NCI-H128 (cell line): ENCODE data around the gene SLC22A3.
"Not testable (repeated sequence)": the region's sequence is repeated elsewhere in the genome, so short reads cannot be mapped to it uniquely, and the experiment has no call there.

Source experiments
- DNase-seq: peaks from one replicate; lab custom pipeline; 2025; ENCODE audit not compliant: unreplicated experiment; lab: John Stamatoyannopoulos, UW

Gene SLC22A3

DNA sequence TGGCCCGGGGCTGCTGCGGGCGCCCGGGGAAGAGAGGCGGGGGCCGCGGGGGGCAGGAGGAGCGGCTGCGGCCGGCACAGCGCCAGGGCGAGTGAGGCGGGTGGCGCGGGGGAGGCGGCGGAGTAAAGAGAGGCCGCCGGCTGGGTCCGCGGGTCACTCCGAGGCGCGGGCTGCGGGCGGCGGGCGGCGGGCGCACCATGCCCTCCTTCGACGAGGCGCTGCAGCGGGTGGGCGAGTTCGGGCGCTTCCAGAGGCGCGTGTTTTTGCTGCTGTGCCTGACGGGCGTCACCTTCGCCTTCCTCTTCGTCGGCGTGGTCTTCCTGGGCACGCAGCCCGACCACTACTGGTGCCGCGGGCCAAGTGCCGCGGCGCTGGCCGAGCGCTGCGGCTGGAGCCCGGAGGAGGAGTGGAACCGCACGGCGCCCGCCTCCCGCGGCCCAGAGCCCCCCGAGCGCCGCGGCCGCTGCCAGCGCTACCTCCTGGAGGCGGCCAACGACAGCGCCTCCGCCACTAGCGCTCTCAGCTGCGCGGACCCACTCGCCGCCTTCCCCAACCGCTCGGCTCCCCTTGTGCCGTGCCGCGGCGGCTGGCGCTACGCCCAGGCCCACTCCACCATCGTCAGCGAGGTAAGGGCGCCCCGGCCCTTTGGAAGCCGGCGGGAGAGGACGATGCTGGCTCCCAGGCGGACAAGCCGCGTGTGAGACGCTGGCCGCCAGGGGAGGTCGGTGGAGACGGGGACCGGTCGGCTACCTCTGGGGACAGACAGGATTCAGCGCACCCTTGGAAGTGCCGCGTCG is at the start of gene SLC22A3:
TSS of gene SLC22A3 (plus strand) at position 156 of the 797 bp plus-strand sequence. CDS start at position 198, 42 bp downstream.
- no peak for DNase-seq

GRCh38 chr6:160299559-160299958 is 48.6 kb upstream of the SLC22A3 start:
- no peak for DNase-seq

DNA sequence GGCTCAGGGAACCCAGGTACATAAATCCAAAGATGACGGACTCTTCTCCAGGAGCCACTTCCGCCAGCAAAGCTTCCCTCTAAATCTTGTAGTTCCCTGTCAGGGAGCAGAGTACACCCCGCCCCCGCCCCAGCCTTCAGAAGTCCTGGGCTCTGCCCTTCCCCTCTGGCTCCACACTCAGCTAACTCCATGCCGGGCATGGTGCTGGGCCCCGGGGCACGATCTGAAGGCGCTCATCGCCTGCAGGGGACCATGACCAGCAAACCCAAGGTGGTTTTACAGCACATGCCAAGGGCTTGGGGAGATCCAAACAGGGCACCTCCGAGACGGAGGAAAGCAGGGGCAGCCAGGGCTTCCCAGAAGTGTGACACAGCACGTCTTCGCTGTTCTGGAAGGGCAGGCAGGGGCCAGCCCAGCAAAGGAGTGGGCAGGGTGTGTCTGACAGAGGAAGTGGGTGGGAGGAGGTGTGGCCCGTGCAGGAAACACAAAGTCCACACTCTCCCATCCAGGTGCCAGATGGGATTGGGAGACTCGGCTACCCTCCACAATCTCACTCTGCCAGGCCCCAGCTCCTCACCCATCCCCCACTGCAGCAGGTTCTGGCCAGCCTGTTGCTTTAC is 48.0 kb upstream of the SLC22A3 start:
- no peak for DNase-seq

DNA sequence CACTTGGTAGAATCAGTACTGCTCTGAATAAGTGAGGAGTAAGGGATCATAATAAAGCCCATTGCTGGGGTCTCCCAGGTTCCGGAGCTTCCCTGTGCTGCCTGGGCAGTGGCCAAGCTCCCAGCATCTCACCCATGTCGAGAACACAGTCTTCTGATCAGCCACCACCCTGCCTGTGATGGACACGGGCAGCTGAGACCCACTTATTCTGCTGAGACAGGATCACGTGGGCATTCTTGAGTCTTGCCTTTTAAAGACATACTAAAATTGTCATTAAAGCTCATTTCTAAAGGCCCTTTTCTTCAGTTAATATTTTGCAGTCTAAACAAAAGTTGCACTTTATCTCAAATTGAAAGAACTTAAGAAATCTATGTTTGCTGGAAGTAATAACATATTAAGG is 46.8 kb upstream of the SLC22A3 start:
- DNase-seq = no peak

DNA sequence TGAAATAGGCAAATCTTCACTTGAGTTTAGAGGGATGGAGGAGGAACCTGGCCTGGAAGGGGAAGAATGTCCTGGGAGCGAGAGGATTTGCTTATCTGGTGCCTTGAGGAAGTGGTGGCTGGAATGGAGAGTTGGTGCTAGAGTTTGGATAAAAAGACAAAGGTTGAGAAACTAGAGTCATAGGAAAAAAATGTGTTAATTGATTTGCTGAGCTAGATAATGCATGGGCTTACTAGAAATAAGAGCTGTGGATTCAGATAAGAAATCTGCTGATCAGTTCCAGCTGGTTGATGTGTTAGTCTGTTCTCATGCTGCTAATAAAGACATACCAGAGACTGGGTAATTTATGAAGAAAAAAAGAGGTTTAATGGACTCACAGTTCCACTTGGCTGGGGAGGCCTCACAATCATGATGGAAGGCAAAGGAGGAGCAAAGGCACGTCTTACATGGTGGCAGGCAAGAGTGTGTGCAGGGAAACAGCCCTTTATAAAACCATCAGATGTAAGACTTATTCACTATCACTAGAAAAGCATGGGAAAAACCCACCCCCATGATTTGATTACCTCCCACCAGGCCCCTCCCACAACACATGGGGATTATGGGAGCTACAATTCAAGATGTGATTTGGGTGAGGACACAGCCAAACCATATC is 45.6 kb upstream of the SLC22A3 start:
- DNase-seq = not testable (repeated sequence)

- DNase-seq = no peak
Measured at GRCh38 chr6:160303806-160304205, 44.4 kb upstream of the SLC22A3 start.

GRCh38 chr6:160305926-160306713 is 42.1 kb upstream of the SLC22A3 start:
- no peak for DNase-seq

DNA sequence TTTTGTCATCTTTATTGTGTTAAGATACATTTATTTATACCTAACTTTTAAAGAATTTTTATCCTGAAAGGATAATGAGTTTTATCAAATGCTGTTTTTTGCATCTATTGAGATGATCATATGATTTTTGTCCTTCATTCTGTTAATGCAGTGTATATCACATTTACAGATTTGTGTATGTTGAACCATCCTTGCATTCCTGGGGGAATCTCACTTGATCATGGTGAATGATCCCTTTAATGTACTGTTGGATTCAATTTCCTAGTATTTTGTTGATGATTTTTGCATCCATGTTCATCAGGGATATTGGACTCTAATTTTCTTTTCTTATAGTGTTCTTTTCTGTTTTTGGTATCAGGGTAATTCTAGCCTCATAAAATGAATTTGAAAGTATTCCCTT is 38.5 kb upstream of the SLC22A3 start:
- DNase-seq = no peak

DNA sequence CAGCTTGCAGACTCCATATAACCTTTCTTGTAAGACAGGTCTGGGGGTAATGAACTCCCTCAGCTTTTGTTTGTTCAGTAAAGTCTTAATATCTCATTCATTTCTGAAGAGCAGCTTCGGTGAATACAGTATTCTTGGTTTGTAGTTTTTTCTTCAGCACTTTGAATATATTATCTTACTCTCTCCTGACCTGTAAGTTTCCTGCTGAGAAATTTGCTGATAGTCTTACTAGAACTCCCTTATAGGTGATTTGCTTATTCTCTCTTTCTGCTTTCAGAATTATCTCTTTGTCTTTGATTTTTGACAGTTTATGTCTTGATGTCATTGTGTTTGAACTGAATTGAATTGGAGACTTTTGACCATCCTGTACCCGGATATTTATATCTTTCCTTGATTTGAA is 35.3 kb upstream of the SLC22A3 start:
- no peak for DNase-seq

DNA sequence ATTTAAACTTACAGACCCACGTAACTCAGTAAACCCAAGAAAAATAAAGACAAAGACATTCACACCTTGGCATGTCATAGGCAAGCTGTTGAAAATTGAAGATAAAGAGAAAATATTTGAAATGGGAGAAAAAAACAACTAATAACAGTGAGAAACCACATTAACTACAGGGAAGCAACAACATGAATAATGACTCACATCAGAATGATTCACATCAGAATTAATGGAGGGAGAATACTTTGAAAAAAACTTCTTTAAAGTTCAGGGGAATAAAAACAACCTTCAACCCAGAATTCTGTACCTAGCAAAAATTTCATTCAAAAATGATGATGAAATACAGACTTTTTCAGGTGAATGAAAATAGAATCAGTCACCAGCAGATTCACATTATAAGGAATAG is 32.9 kb upstream of the SLC22A3 start:
- DNase-seq = no peak

DNA sequence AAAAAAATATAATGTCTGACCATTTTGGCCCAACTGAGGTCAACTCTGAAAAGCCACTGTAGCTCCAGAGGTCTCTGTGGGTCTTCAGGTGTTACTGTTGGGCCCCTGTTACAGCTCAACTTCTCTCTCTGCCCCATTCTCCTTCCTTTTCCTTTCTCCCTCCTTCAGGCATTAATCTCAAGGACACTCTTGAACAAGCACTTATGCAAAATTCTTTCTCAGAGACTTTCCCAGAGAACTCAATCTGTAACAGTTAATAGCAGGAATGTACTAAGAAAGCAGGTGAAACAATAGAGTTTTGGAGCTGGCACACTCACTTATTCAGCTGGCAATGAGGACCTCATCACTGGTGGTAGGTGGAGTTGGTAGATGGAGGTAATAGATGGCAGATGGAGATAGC is 31.9 kb upstream of the SLC22A3 start:
- DNase-seq = no peak

GRCh38 chr6:160319246-160319645 is 28.9 kb upstream of the SLC22A3 start:
- DNase-seq = no peak

- no peak for DNase-seq
Measured at GRCh38 chr6:160321729-160322505, 26.3 kb upstream of the SLC22A3 start.

DNA sequence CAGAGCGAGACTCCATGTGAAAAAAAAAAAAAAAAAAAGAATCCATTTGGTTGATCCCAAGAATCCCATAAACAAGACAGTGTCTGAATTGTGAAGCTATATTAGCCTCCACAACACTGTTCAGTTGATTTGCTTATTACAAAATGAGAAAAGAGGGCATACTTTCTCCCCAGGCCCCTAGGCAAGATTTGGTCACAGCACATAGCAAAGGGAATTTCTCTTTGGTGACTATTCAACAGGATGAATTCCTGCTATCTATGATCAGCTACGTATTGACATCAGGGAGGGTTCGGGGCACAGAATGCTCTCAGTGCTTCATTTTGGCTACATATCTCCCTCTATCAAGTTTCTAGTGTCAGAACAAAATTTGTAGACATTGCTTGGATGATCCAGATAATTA is 20.2 kb upstream of the SLC22A3 start:
- DNase-seq = no peak

- no peak for DNase-seq
Measured at GRCh38 chr6:160328447-160328846, 19.7 kb upstream of the SLC22A3 start.

- DNase-seq = no peak
Measured at GRCh38 chr6:160329188-160329587, 19.0 kb upstream of the SLC22A3 start.

DNA sequence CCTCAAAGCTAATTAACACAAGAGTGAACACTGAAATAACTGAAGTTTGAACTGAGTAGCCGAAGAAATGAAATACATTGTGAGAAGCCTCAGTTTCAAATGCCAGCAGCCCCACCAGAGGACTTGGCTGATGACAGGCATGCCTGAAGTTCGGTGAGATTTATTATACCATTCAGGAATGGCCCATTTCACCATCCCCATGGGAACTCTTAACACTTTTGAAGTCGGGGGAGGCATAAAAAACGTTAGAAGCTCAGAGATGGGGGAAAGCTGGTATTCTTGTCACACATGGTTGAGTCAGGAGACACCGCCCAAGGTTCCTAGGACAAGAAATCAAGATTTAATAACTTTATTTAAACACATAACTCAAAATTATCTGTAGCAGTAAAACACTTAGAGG is 17.6 kb upstream of the SLC22A3 start:
- no peak for DNase-seq

GRCh38 chr6:160331204-160331603 is 17.0 kb upstream of the SLC22A3 start:
- no peak for DNase-seq

DNA sequence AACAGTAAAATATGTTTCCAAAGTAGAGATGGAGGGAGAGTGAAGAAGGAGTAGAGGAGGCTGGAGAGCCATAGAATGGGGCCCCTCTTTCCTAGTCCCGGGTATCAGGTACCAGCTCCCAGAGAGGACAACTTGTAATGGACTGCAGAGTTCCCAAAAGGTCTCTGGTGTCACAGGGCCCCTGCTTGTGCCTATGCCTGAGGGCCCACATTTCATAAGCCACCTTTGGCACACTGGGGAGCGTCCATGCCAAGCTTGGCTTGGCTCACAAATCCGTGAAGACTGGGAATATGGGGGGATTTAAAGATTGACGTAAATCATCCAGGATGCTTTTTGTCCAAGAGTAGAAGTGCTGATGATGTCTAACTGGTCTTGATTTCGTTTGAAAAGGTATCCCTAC is 16.4 kb upstream of the SLC22A3 start:
- DNase-seq = no peak

GRCh38 chr6:160333101-160333500 is 15.1 kb upstream of the SLC22A3 start:
- DNase-seq = no peak

GRCh38 chr6:160333841-160334240 is 14.3 kb upstream of the SLC22A3 start:
- no peak for DNase-seq
